ENCODE measurements around the gene IL1RAPL1. TPM values are rescaled to one million over a fixed set of nuclear protein-coding genes. Genes with fewer than 3 reads are reported as not detected.

Gene IL1RAPL1
- total and polyA plus RNA-seq, 2 donors (not counting 3 experiments of a cell fraction or from before 2014, with no cell fraction given), result 0.79 to 1.3 TPM

- Histone ChIP-seq H3K36me3 (ENCODE audit: control insufficient read depth in 2 of 2, extremely low read depth in 1 of 2, insufficient read depth in 2 of 2, low read length in 2 of 2) (no peaks in the 10 kb centered on the region), H3K9me1 (replicated peaks; ENCODE audit: control insufficient read depth, extremely low read depth, insufficient read depth, low read length) (no peaks in the 10 kb centered on the region), H3K9ac (replicated peaks; ENCODE audit: extremely low read depth, insufficient read depth, low read length) (no peak overlapping the region), H3K4me3 (replicated peaks in 1 of 3; ENCODE audit: insufficient read depth in 1 of 3, low read depth in 1 of 3, low read length in 3 of 3) (no peak overlapping the region), H3K79me2 (ENCODE audit: control insufficient read depth, insufficient read depth, low read length) (no peaks in the 10 kb centered on the region), H3K27ac (ENCODE audit: insufficient read depth, low read depth, low read length) (no peak overlapping the region), H3K27me3 (ENCODE audit: control insufficient read depth in 2 of 2, insufficient read depth in 2 of 2, low read length in 2 of 2) (no peaks in the 10 kb centered on the region), H3K9me3 (replicated peaks; ENCODE audit: control insufficient read depth, insufficient read depth, low read length) (no peaks in the 10 kb centered on the region), H3K4me1 (ENCODE audit: control insufficient read depth, extremely low read depth, insufficient read depth, low read length) (no peaks in the 10 kb centered on the region), H3K4me2 (ENCODE audit: insufficient read depth, low read length) (no peak overlapping the region), H2AFZ (ENCODE audit: low read depth, low read length) (no peak overlapping the region), H4K20me1 (replicated peaks; ENCODE audit: control insufficient read depth, extremely low read depth, insufficient read depth, low read length) (no peaks in the 10 kb centered on the region)
- ChIA-PET CTCF (no interaction called here), POLR2A (no interaction called here)
- DNase-seq (ENCODE audit: low read depth, low spot score) (no peak), FAIRE-seq (no peak)
- BruUV-seq (replicated peaks), result no TSS peak
- intact Hi-C loops (cut with micrococcal nuclease) (no loop called here), dilution Hi-C loops (cut with MboI; ENCODE audit: extremely low pct_ligation_motif_present, low sequenced_read_pairs) (no loop called here)
- TF ChIP-seq POLR2A (IDR thresholded peaks at IDR 0.05; ENCODE audit: low read depth, low read length) (no peak), CTCF (IDR thresholded peaks at IDR 0.05; ENCODE audit: extremely low read depth in 1 of 2, insufficient read depth in 1 of 2, low read depth in 1 of 2, low read length in 2 of 2) (no peak), JUN (IDR thresholded peaks at IDR 0.05; ENCODE audit: borderline replicate concordance, insufficient read depth, insufficient read length, low read depth) (no peak), EZH2 (IDR thresholded peaks at IDR 0.05; ENCODE audit: borderline replicate concordance, low read depth, low read length, severe bottlenecking) (no peak), FOS (IDR thresholded peaks at IDR 0.05; ENCODE audit: borderline replicate concordance, insufficient read depth, low read length) (no peak), MYC (IDR thresholded peaks at IDR 0.05; ENCODE audit: low read depth, low read length) (no peak), GATA2 (IDR thresholded peaks at IDR 0.05; ENCODE audit: insufficient read depth, insufficient read length, low read depth, low read length) (no peak), POLR2AphosphoS5 (IDR thresholded peaks at IDR 0.05; ENCODE audit: insufficient read depth, low read depth, low read length) (no peak)
- TF ChIP-seq, protein P1, sequence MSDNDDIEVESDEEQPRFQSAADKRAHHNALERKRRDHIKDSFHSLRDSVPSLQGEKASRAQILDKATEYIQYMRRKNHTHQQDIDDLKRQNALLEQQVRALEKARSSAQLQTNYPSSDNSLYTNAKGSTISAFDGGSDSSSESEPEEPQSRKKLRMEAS (IDR thresholded peaks at IDR 0.05; ENCODE audit: insufficient read depth, insufficient read length), result no peak
These were observed 919.5 kb downstream of the IL1RAPL1 start for GRCh38 chrX:29506729-29507128.

Measured in endothelial cell of umbilical vein (primary cell).